Measurements from ENCODE around the gene GMDS. TPM values are rescaled to one million over a fixed set of nuclear protein-coding genes. Genes with fewer than 3 reads are reported as not detected.

GMDS gene
- total RNA-seq, 1 donor from 2014 or later: 19.9 TPM

GRCh38 chr6:1841136-1841535 is 404.3 kb downstream of the GMDS start:
- intact Hi-C loops (cut with DNase I): loop anchor here (5.0 kb wide), 1 partner anchor 41 kb away; no protein-coding TSS in a partner anchor
- H3K4me3 ChIP-seq: peak overlapping the region; percentile 32 to 53
- DNase-seq (ENCODE audit: low spot score in 2 of 2): no peak
- no peaks in the 10 kb centered on the region for H3K27me3 ChIP-seq
- no peaks in the 10 kb centered on the region for H3K9me3 ChIP-seq
- H3K4me1 ChIP-seq: peaks cover 0 to 41% of the 10 kb centered on the region in 2 donors
- H3K27ac ChIP-seq: peak overlapping the region; percentile 61 to 80
- no peaks in the 10 kb centered on the region for H3K36me3 ChIP-seq
- no peak for TF ChIP-seq CTCF (IDR thresholded peaks at IDR 0.05)

- TF ChIP-seq CTCF (IDR thresholded peaks at IDR 0.05): no peak
- H3K36me3 ChIP-seq: no peaks in the 10 kb centered on the region
- peak overlapping the region; percentile 32 to 53 for H3K4me3 ChIP-seq
- intact Hi-C loops (cut with DNase I): loop anchor here (5.0 kb wide), 1 partner anchor 42 kb away; no protein-coding TSS in a partner anchor
- H3K9me3 ChIP-seq: no peaks in the 10 kb centered on the region
- peaks cover 0 to 41% of the 10 kb centered on the region in 2 donors for H3K4me1 ChIP-seq
- peak in 1 of 2 donors; percentile 81 for DNase-seq (ENCODE audit: low spot score in 2 of 2)
- H3K27me3 ChIP-seq: no peaks in the 10 kb centered on the region
- H3K27ac ChIP-seq: peak overlapping the region; percentile 61 to 80
Measured at GRCh38 chr6:1840491-1841121, 404.8 kb downstream of the GMDS start.

- Histone ChIP-seq H3K4me1 (peaks cover 0 to 41% of the 10 kb centered on the region in 2 donors), H3K27me3 (no peaks in the 10 kb centered on the region), H3K36me3 (no peaks in the 10 kb centered on the region), H3K4me3 (no peak overlapping the region), H3K9me3 (no peaks in the 10 kb centered on the region), H3K27ac (peak overlapping the region in 1 of 2 donors; percentile 32)
- no peak for DNase-seq (ENCODE audit: low spot score in 2 of 2)
- intact Hi-C loops (cut with DNase I): no loop called here
- no peak for TF ChIP-seq CTCF (IDR thresholded peaks at IDR 0.05)
Measured at GRCh38 chr6:1839361-1839760, 406.0 kb downstream of the GMDS start.

GRCh38 chr6:1838604-1839213 is 406.7 kb downstream of the GMDS start:
- Histone ChIP-seq H3K27ac (peak overlapping the region in 1 of 2 donors; percentile 32), H3K4me1 (peaks cover 0 to 41% of the 10 kb centered on the region in 2 donors), H3K27me3 (no peaks in the 10 kb centered on the region), H3K36me3 (no peaks in the 10 kb centered on the region), H3K9me3 (no peaks in the 10 kb centered on the region), H3K4me3 (peak overlapping the region in 1 of 2 donors; percentile 6)
- no peak for DNase-seq (ENCODE audit: low spot score in 2 of 2)
- TF ChIP-seq CTCF (IDR thresholded peaks at IDR 0.05): no peak
- intact Hi-C loops (cut with DNase I): no loop called here

GRCh38 chr6:1837826-1838225 is 407.6 kb downstream of the GMDS start:
- no peak for TF ChIP-seq CTCF (IDR thresholded peaks at IDR 0.05)
- Histone ChIP-seq H3K36me3 (no peaks in the 10 kb centered on the region), H3K9me3 (no peaks in the 10 kb centered on the region), H3K4me3 (no peak overlapping the region), H3K4me1 (peaks cover 0 to 48% of the 10 kb centered on the region in 2 donors), H3K27me3 (no peaks in the 10 kb centered on the region), H3K27ac (no peak overlapping the region)
- DNase-seq (ENCODE audit: low spot score in 2 of 2): no peak
- intact Hi-C loops (cut with DNase I): no loop called here
